OCI-LY1 (cell line): Measurements from ENCODE around the gene CLVS2.

Source experiments
- H2AFZ ChIP-seq: fragments of 200-600 bp; sonication (generic), shearing (Covaris generic); 2 replicates; pipeline ENCODE4 v1.6.0; 2014; ENCODE audit warnings: antibody characterized with exemption, mild to moderate bottlenecking, low read length
- H3F3A ChIP-seq: fragments of 200-600 bp; sonication (generic), shearing (Covaris generic); 2 replicates; pipeline ENCODE4 v1.6.0; 2014; ENCODE audit warnings: mild to moderate bottlenecking, antibody characterized with exemption, low read length, moderate library complexity; ENCODE audit not compliant: insufficient read depth
- H3K27ac ChIP-seq: fragments of 200-600 bp; sonication (generic); 2 replicates; pipeline ENCODE4 v1.5.1; 2014; ENCODE audit warnings: low read length, mixed run types, mild to moderate bottlenecking, low read depth; ENCODE audit not compliant: poor library complexity, severe bottlenecking
- H3K27me3 ChIP-seq: fragments of 200-600 bp; sonication (generic); 2 replicates; pipeline ENCODE4 v1.6.0; 2014; ENCODE audit warnings: antibody characterized with exemption, mild to moderate bottlenecking, low read length, moderate library complexity; ENCODE audit not compliant: insufficient read depth
- H3K36me3 ChIP-seq: fragments of 200-600 bp; sonication (generic); 2 replicates; pipeline ENCODE4 v1.6.1; 2014; ENCODE audit warnings: mild to moderate bottlenecking, antibody characterized with exemption, low read length, moderate library complexity, mixed read lengths; ENCODE audit not compliant: insufficient read depth
- H3K4me1 ChIP-seq: fragments of 200-600 bp; sonication (generic); 2 replicates; pipeline ENCODE4 v1.5.1; 2014; ENCODE audit warnings: mild to moderate bottlenecking, low read length, moderate library complexity; ENCODE audit not compliant: insufficient read depth, severe bottlenecking
- H3K4me2 ChIP-seq: fragments of 200-600 bp; sonication (generic), shearing (Covaris generic); 2 replicates; pipeline ENCODE4 v1.6.1; 2014; ENCODE audit warnings: low read length
- H3K4me3 ChIP-seq: fragments of 200-600 bp; sonication (generic); 2 replicates; pipeline ENCODE4 v1.5.1; 2014; ENCODE audit warnings: low read length, low read depth, mild to moderate bottlenecking, mixed read lengths; ENCODE audit not compliant: poor library complexity, severe bottlenecking
- H3K79me2 ChIP-seq: fragments of 200-600 bp; shearing (Covaris generic); 2 replicates; pipeline ENCODE4 v1.6.1; 2016; ENCODE audit warnings: mixed run types, low read length, mixed read lengths; ENCODE audit not compliant: insufficient read depth
- H3K9ac ChIP-seq: fragments of 200-600 bp; sonication (generic), shearing (Covaris generic); 2 replicates; pipeline ENCODE4 v1.6.1; 2014; ENCODE audit warnings: mild to moderate bottlenecking, low read length, mixed read lengths
- H3K9me2 ChIP-seq: fragments of 200-600 bp; sonication (generic), shearing (Covaris generic); 2 replicates; pipeline ENCODE4 v1.6.1; 2014; ENCODE audit warnings: low read depth, mild to moderate bottlenecking, low read length, mixed read lengths
- H3K9me3 ChIP-seq: fragments of 200-600 bp; shearing (Covaris generic); 2 replicates; pipeline ENCODE4 v1.6.1; 2014; ENCODE audit warnings: low read length, mixed read lengths
- H4K20me1 ChIP-seq: fragments of 200-600 bp; sonication (generic), shearing (Covaris generic); 2 replicates; pipeline ENCODE4 v1.6.0; 2016; ENCODE audit warnings: mild to moderate bottlenecking, low read length; ENCODE audit not compliant: insufficient read depth
- EZH2 ChIP-seq: fragments of 200-600 bp; sonication (generic), shearing (Covaris generic); IDR thresholded peaks from 2 replicates; pipeline ENCODE4 v1.8.0; 2017; ENCODE audit warnings: borderline replicate concordance, mixed run types, mild to moderate bottlenecking, antibody characterized with exemption, low read length, moderate library complexity, mixed read lengths
- TF ChIP-seq, protein P1 (sequence below): fragments of 200-600 bp; sonication (generic), shearing (Covaris generic); IDR thresholded peaks from 2 replicates; pipeline ENCODE4 v1.5.1; 2017; ENCODE audit warnings: mild to moderate bottlenecking, antibody characterized with exemption, low read length, moderate library complexity, mixed read lengths

The CLVS2 gene

GRCh38 chr6:122956376-122956775 lies 39.7 kb upstream of the CLVS2 start:
- Histone ChIP-seq H3K9me2 (no peaks in the 10 kb centered on the region), H3F3A (no peaks in the 10 kb centered on the region), H3K27me3 (no peaks in the 10 kb centered on the region), H3K27ac (no peak overlapping the region), H3K9ac (no peak overlapping the region), H3K4me2 (no peak overlapping the region), H3K4me3 (no peak overlapping the region), H3K4me1 (no peaks in the 10 kb centered on the region), H4K20me1 (no peaks in the 10 kb centered on the region), H3K9me3 (no peaks in the 10 kb centered on the region), H3K79me2 (no peaks in the 10 kb centered on the region), H3K36me3 (no peaks in the 10 kb centered on the region), H2AFZ (no peak overlapping the region)
- TF ChIP-seq, protein P1, sequence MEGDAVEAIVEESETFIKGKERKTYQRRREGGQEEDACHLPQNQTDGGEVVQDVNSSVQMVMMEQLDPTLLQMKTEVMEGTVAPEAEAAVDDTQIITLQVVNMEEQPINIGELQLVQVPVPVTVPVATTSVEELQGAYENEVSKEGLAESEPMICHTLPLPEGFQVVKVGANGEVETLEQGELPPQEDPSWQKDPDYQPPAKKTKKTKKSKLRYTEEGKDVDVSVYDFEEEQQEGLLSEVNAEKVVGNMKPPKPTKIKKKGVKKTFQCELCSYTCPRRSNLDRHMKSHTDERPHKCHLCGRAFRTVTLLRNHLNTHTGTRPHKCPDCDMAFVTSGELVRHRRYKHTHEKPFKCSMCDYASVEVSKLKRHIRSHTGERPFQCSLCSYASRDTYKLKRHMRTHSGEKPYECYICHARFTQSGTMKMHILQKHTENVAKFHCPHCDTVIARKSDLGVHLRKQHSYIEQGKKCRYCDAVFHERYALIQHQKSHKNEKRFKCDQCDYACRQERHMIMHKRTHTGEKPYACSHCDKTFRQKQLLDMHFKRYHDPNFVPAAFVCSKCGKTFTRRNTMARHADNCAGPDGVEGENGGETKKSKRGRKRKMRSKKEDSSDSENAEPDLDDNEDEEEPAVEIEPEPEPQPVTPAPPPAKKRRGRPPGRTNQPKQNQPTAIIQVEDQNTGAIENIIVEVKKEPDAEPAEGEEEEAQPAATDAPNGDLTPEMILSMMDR = peak; percentile 5; the same call in 1 of the 2 replicates
- no peak for TF ChIP-seq EZH2

DNA sequence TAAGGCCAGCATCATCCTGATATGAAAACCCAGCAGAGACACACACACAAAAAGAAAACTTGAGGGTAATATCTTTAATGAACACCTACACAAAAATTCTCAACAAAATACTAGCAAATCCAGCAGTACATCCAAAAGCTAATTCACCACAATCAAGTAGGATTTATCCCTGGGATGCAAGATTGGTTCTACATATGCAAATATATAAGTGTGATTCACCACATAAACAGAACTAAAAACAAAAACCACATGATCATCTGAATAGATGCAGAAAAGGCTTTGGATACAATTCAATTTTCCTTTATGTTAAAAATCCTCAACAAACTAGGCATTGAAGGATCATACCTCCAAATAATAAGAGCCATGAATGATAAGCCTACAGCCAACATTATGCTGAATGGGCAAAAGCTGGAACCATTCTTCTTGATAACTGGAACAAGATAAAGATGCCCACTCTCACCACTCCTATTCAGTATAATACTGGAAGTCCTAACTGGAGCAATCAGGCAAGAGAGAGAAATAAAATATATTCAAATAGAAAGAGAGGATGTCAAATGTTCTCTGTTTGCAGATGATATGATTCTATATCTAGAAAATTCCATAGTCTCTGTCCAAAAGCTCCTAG lies 33.9 kb upstream of the CLVS2 start:
- Histone ChIP-seq H3F3A (no peaks in the 10 kb centered on the region), H3K9ac (no peak overlapping the region), H3K36me3 (no peaks in the 10 kb centered on the region), H3K4me3 (no peak overlapping the region), H3K27me3 (no peaks in the 10 kb centered on the region), H2AFZ (no peak overlapping the region), H3K9me3 (no peaks in the 10 kb centered on the region), H3K27ac (no peak overlapping the region), H3K9me2 (no peaks in the 10 kb centered on the region), H3K79me2 (no peaks in the 10 kb centered on the region), H3K4me1 (no peaks in the 10 kb centered on the region), H4K20me1 (no peaks in the 10 kb centered on the region), H3K4me2 (no peak overlapping the region)
- TF ChIP-seq, protein P1 = no peak
- TF ChIP-seq EZH2 = no peak

- Histone ChIP-seq H3K9me2 (no peaks in the 10 kb centered on the region), H3K9me3 (no peaks in the 10 kb centered on the region), H2AFZ (no peak overlapping the region), H3F3A (no peaks in the 10 kb centered on the region), H3K9ac (no peak overlapping the region), H3K4me2 (no peak overlapping the region), H3K4me3 (no peak overlapping the region), H3K36me3 (no peaks in the 10 kb centered on the region), H3K27ac (no peak overlapping the region), H3K27me3 (no peaks in the 10 kb centered on the region), H3K4me1 (no peaks in the 10 kb centered on the region), H4K20me1 (no peaks in the 10 kb centered on the region), H3K79me2 (no peaks in the 10 kb centered on the region)
- TF ChIP-seq EZH2 = no peak
Observed at GRCh38 chr6:122969999-122970533, 26.0 kb upstream of the CLVS2 start.

GRCh38 chr6:122977180-122977579 lies 18.9 kb upstream of the CLVS2 start:
- H3K9me3 ChIP-seq = no peaks in the 10 kb centered on the region
- no peaks in the 10 kb centered on the region for H3K4me1 ChIP-seq
- H3K79me2 ChIP-seq = no peaks in the 10 kb centered on the region
- H3K27me3 ChIP-seq = no peaks in the 10 kb centered on the region
- no peak overlapping the region for H2AFZ ChIP-seq
- no peaks in the 10 kb centered on the region for H4K20me1 ChIP-seq
- H3K9me2 ChIP-seq = no peaks in the 10 kb centered on the region
- H3K27ac ChIP-seq = no peak overlapping the region
- no peaks in the 10 kb centered on the region for H3K36me3 ChIP-seq
- no peak overlapping the region for H3K4me3 ChIP-seq
- TF ChIP-seq EZH2 = no peak
- TF ChIP-seq, protein P1 = no peak
- H3K4me2 ChIP-seq = no peak overlapping the region
- no peaks in the 10 kb centered on the region for H3F3A ChIP-seq
- H3K9ac ChIP-seq = no peak overlapping the region
